H1 (cell line): ENCODE data around the gene PHLPP2. TPM values are rescaled to one million over a fixed set of nuclear protein-coding genes. Genes with fewer than 3 reads are reported as not detected.

Experiments
- CTCF ChIA-PET: fragments of 300-600 bp; sonication (Branson Sonifier 250); formaldehyde crosslinking; loops from one replicate; lab custom pipeline; 2021; ENCODE audit not compliant: partially characterized antibody; lab: Charles Lee
- POLR2A ChIA-PET: fragments of 300-600 bp; sonication (Branson Sonifier 250); formaldehyde crosslinking; loops from one replicate; lab custom pipeline; 2021; ENCODE audit warnings: inconsistent platforms; ENCODE audit not compliant: partially characterized antibody; lab: Charles Lee
- DNase-seq, 2 experiments: peaks; one replicate each; pipeline versions ENCODE4 v3.0.0 to v3.0.0-alpha.2; 2010 to 2022; ENCODE audit warnings: low spot score in 2 of 2, low read depth in 1 of 2, mixed read lengths in 1 of 2
- FAIRE-seq: peaks from 2 replicates; lab custom pipeline; 2011; peaks lifted over from hg19 to GRCh38; lab: Jason Lieb, UNC
- H2AFZ ChIP-seq: 2 replicates; pipeline ENCODE4 v1.8.1; 2012; ENCODE audit warnings: low read length, inconsistent platforms
- H2AK5ac ChIP-seq: 2 replicates; pipeline ENCODE4 v1.6.1; 2013; ENCODE audit warnings: low read depth, low read length
- H2BK120ac ChIP-seq: replicated peaks from 2 replicates; pipeline ENCODE3; 2013; ENCODE audit warnings: low read depth, low read length, inconsistent platforms
- H2BK12ac ChIP-seq: 2 replicates; pipeline ENCODE4 v1.6.1; 2013; ENCODE audit warnings: low read depth, low read length
- H2BK15ac ChIP-seq: 2 replicates; pipeline ENCODE4 v1.6.1; 2013; ENCODE audit warnings: low read length
- H2BK20ac ChIP-seq: 2 replicates; pipeline ENCODE4 v1.6.1; 2013; ENCODE audit warnings: low read length
- H2BK5ac ChIP-seq: 2 replicates; pipeline ENCODE4 v1.6.1; 2013; ENCODE audit warnings: low read depth, low read length
- H3K14ac ChIP-seq: 2 replicates; pipeline ENCODE4 v1.6.1; 2013; ENCODE audit warnings: inconsistent platforms; ENCODE audit not compliant: insufficient read length
- H3K18ac ChIP-seq: 2 replicates; pipeline ENCODE4 v1.6.1; 2013; ENCODE audit warnings: low read length; ENCODE audit errors: extremely low read depth
- H3K23ac ChIP-seq: 2 replicates; pipeline ENCODE4 v1.6.1; 2013; ENCODE audit warnings: inconsistent platforms; ENCODE audit not compliant: insufficient read length
- H3K23me2 ChIP-seq: 2 replicates; pipeline ENCODE4 v1.6.1; 2013; ENCODE audit warnings: low read depth, low read length
- H3K27ac ChIP-seq: 2 replicates; pipeline ENCODE4 v1.6.1; 2011; ENCODE audit warnings: low read depth, low read length, inconsistent platforms
- H3K27me3 ChIP-seq, 4 experiments: replicated peaks in 1 of 4; 1 replicate in 1 of 4; 2 replicates in 3 of 4; pipeline versions ENCODE4 v1.6.1 to v1.8.1; 2011 to 2013; ENCODE audit warnings: low read length in 3 of 4, mild to moderate bottlenecking in 3 of 4, inconsistent platforms in 2 of 4, mixed read lengths in 2 of 4, moderate library complexity in 1 of 4; ENCODE audit not compliant: control insufficient read depth in 3 of 4, insufficient read depth in 3 of 4; ENCODE audit errors: extremely low read depth in 1 of 4
- H3K36me3 ChIP-seq, 4 experiments: 2 replicates each; pipeline versions ENCODE4 v1.6.1 to v1.8.1; 2011 to 2013; ENCODE audit warnings: mild to moderate bottlenecking in 4 of 4, low read length in 3 of 4, moderate library complexity in 2 of 4, control low read depth in 1 of 4, inconsistent platforms in 1 of 4; ENCODE audit not compliant: insufficient read depth in 4 of 4, control insufficient read depth in 2 of 4
- H3K4ac ChIP-seq: replicated peaks from 2 replicates; pipeline ENCODE3; 2013; ENCODE audit warnings: low read length, low read depth, mixed read lengths, inconsistent platforms; ENCODE audit not compliant: insufficient read length
- H3K4me1 ChIP-seq, 4 experiments: replicated peaks in 1 of 4; 1 replicate in 1 of 4; 2 replicates in 3 of 4; pipeline versions ENCODE4 v1.6.1 to v1.8.1; 2011 to 2013; ENCODE audit warnings: low read length in 3 of 4, inconsistent platforms in 2 of 4, mixed read lengths in 1 of 4; ENCODE audit not compliant: insufficient read depth in 4 of 4, control insufficient read depth in 3 of 4
- H3K4me2 ChIP-seq, 2 experiments: 2 replicates each; pipeline versions ENCODE4 v1.6.1 to v1.8.1; 2011 to 2013; ENCODE audit warnings: low read depth in 2 of 2, low read length in 2 of 2, control low read depth in 1 of 2, inconsistent platforms in 1 of 2, mild to moderate bottlenecking in 1 of 2; ENCODE audit not compliant: insufficient read depth in 1 of 2
- H3K4me3 ChIP-seq, 4 experiments: fragments of 200-600, 300-600 bp in 1 of 4; sonication (generic), shearing (Covaris generic), sonication (Bioruptor Twin) in 1 of 4; 2 replicates each; pipeline versions ENCODE4 v1.5.1 to v1.8.1; 2011 to 2016; ENCODE audit warnings: low read length in 4 of 4, low read depth in 3 of 4, control low read depth in 2 of 4, inconsistent platforms in 2 of 4, mild to moderate bottlenecking in 2 of 4, mixed read lengths in 1 of 4, moderate library complexity in 1 of 4; ENCODE audit not compliant: insufficient read depth in 2 of 4; ENCODE audit errors: extremely low read depth in 1 of 4
- H3K56ac ChIP-seq: replicated peaks from 2 replicates; pipeline ENCODE3; 2013; ENCODE audit warnings: low read depth, mild to moderate bottlenecking, mixed read lengths, low read length, inconsistent platforms; ENCODE audit not compliant: insufficient read length
- H3K79me1 ChIP-seq: 2 replicates; pipeline ENCODE4 v1.6.1; 2013; ENCODE audit warnings: low read depth, low read length, control low read depth
- H3K79me2 ChIP-seq, 2 experiments: 2 replicates each; pipeline versions ENCODE4 v1.6.1 to v1.8.1; 2012 to 2013; ENCODE audit warnings: low read length in 2 of 2, mild to moderate bottlenecking in 2 of 2, inconsistent platforms in 1 of 2; ENCODE audit not compliant: insufficient read depth in 2 of 2, control insufficient read depth in 1 of 2
- H3K9ac ChIP-seq, 4 experiments: replicated peaks in 1 of 4; 1 replicate in 1 of 4; 2 replicates in 3 of 4; pipeline versions ENCODE4 v1.6.1 to v1.8.1; 2011 to 2013; ENCODE audit warnings: low read depth in 3 of 4, low read length in 3 of 4, control low read depth in 2 of 4, mild to moderate bottlenecking in 2 of 4, moderate library complexity in 2 of 4, inconsistent platforms in 1 of 4; ENCODE audit errors: extremely low read depth in 1 of 4
- H3K9me3 ChIP-seq, 2 experiments: 2 replicates each; pipeline versions ENCODE4 v1.6.1 to v1.8.1; 2012 to 2013; ENCODE audit warnings: mild to moderate bottlenecking in 2 of 2, moderate library complexity in 2 of 2, control low read depth in 1 of 2, inconsistent platforms in 1 of 2, low read depth in 1 of 2, low read length in 1 of 2, mixed read lengths in 1 of 2; ENCODE audit not compliant: insufficient read depth in 2 of 2
- H4K20me1 ChIP-seq, 2 experiments: replicated peaks in 1 of 2; 2 replicates each; pipeline versions ENCODE3 to v1.8.1; 2011 to 2013; ENCODE audit warnings: inconsistent platforms in 2 of 2, low read length in 2 of 2, mild to moderate bottlenecking in 1 of 2; ENCODE audit not compliant: insufficient read depth in 2 of 2, control insufficient read depth in 1 of 2
- H4K5ac ChIP-seq: 2 replicates; pipeline ENCODE4 v1.6.1; 2013; ENCODE audit warnings: low read length, low read depth, mixed read lengths, inconsistent platforms; ENCODE audit not compliant: insufficient read length
- H4K8ac ChIP-seq: 2 replicates; pipeline ENCODE4 v1.8.0; 2013; ENCODE audit warnings: mild to moderate bottlenecking, moderate library complexity, low read length, inconsistent platforms; ENCODE audit not compliant: insufficient read depth; ENCODE audit errors: extremely low read depth
- H4K91ac ChIP-seq: replicated peaks from 2 replicates; pipeline ENCODE3; 2013; ENCODE audit warnings: low read length, mixed read lengths, inconsistent platforms; ENCODE audit not compliant: insufficient read length
- CBX8 ChIP-seq: fragments of 300-800, 300-1000 bp; sonication (generic); IDR thresholded peaks from 2 replicates; pipeline ENCODE4 v1.7.1; 2016; ENCODE audit warnings: low read depth, low read length, borderline replicate concordance
- GABPA ChIP-seq: IDR thresholded peaks from 2 replicates; pipeline ENCODE4 v1.6.1; 2011; ENCODE audit warnings: mild to moderate bottlenecking, low read length, moderate library complexity, borderline replicate concordance; ENCODE audit not compliant: insufficient read depth
- JUND ChIP-seq: IDR thresholded peaks from 2 replicates; pipeline ENCODE4 v1.6.1; 2011; ENCODE audit warnings: mild to moderate bottlenecking, improper control_type of control experiment, low read length
- MAFK ChIP-seq: IDR thresholded peaks from 2 replicates; pipeline ENCODE4 v1.6.1; 2012; ENCODE audit warnings: low read depth, mild to moderate bottlenecking, improper control_type of control experiment, low read length
- RAD21 ChIP-seq, 2 experiments: IDR thresholded peaks in 1 of 2; conservative IDR thresholded peaks in 1 of 2; 2 replicates each; pipeline ENCODE4 v1.6.1; 2011; ENCODE audit warnings: low read depth in 2 of 2, low read length in 2 of 2, improper control_type of control experiment in 1 of 2, inconsistent platforms in 1 of 2, mild to moderate bottlenecking in 1 of 2, moderate library complexity in 1 of 2
- RNF2 ChIP-seq: fragments of 200-900, 300-1000 bp; sonication (generic); IDR thresholded peaks from 2 replicates; pipeline ENCODE4 v1.7.1; 2016; ENCODE audit warnings: borderline replicate concordance, low read depth, mild to moderate bottlenecking, antibody characterized with exemption, low read length; ENCODE audit not compliant: poor library complexity, severe bottlenecking; ENCODE audit errors: missing control alignments
- SP1 ChIP-seq: IDR thresholded peaks from 2 replicates; pipeline ENCODE4 v1.6.1; 2011; ENCODE audit warnings: low read depth, low read length
- SP2 ChIP-seq: IDR thresholded peaks from 2 replicates; pipeline ENCODE4 v1.6.1; 2012; ENCODE audit warnings: mild to moderate bottlenecking, low read length, inconsistent platforms
- WGBS, 2 experiments: shearing (Covaris generic) in 1 of 2; methylation state at CpG; one replicate each; pipeline versions ENCODE4 v1.1.6 to v1.1.7; 2013 to 2015; ENCODE audit warnings: low lambda C conversion rate in 2 of 2, mixed read lengths in 2 of 2, inconsistent platforms in 1 of 2, low coverage in 1 of 2, missing lambda C conversion rate in 1 of 2; ENCODE audit not compliant: insufficient replicate concordance in 2 of 2, insufficient coverage in 1 of 2, insufficient read length in 1 of 2; ENCODE audit errors: extremely low coverage in 1 of 2, missing lambda C conversion rate in 1 of 2; 5-methylcytosine and 5-hydroxymethylcytosine counted together
- polyA plus RNA-seq, 7 experiments: library from polyadenylated mRNA; depleted of rRNA in 3 of 7; stranded (reverse) in 5 of 7; unstranded in 2 of 7; fragments of >200 nt in 5 of 7; fragments of 200-250 nt in 2 of 7; gene quantifications; 1 replicate in 5 of 7; 2 replicates in 1 of 7; 4 replicates in 1 of 7; pipeline versions ENCODE4 v1.2.1 to v1.2.3, GENCODE V29; 2011 to 2013; ENCODE audit warnings: missing spikeins in 2 of 7, mixed read lengths in 2 of 7
- total RNA-seq: library from RNA; stranded (reverse); fragmentation: NEBNext Ultra II Directional; extraction: Animal tissue kit (Norgen Biotek cat#: 25700); gene quantifications from 2 replicates; pipeline ENCODE4 v1.2.1, GENCODE V29; 2021

The PHLPP2 gene
- total and polyA plus RNA-seq, 2 of the 8 experiments (the other 6 are each of a cell fraction or from before 2014, with no cell fraction given): 7.3 to 12.9 TPM

GRCh38 chr16:71676236-71676635, 48.3 kb downstream of the PHLPP2 start:
- Histone ChIP-seq H3K23me2 (no peaks in the 10 kb centered on the region), H2BK120ac (no peak overlapping the region), H2BK15ac (no peak overlapping the region), H3K23ac (no peak overlapping the region), H2BK12ac (no peak overlapping the region), H2AK5ac (no peak overlapping the region), H3K18ac (no peak overlapping the region), H4K91ac (no peak overlapping the region), H2AFZ (no peak overlapping the region), H3K36me3 (peaks cover 4 to 58% (median 40%) of the 10 kb centered on the region in 4 experiments), H3K14ac (no peak overlapping the region), H4K20me1 (no peaks in the 10 kb centered on the region), H3K79me2 (no peaks in the 10 kb centered on the region), H3K9ac (no peak overlapping the region), H2BK20ac (no peak overlapping the region), H3K4me1 (no peaks in the 10 kb centered on the region), H3K4me2 (no peak overlapping the region), H4K8ac (no peak overlapping the region), H3K9me3 (no peaks in the 10 kb centered on the region), H3K79me1 (no peaks in the 10 kb centered on the region), H3K56ac (no peak overlapping the region), H2BK5ac (no peak overlapping the region), H3K4me3 (no peak overlapping the region), H3K27me3 (no peaks in the 10 kb centered on the region), H3K4ac (no peak overlapping the region), H4K5ac (no peak overlapping the region), H3K27ac (no peak overlapping the region)
- DNase-seq (no peak), FAIRE-seq (no peak)
- CTCF ChIA-PET: interaction anchor here (0.6 kb wide), 1 partner anchor 21 kb away, joined by 4 read pairs; no protein-coding TSS in a partner anchor
- WGBS, 2 experiments: 86% methylated on average over 5 of the region's 5 CpGs; no CpG with 5 or more reads in 1 of the 2 experiments
- no peak for TF ChIP-seq JUND
- no peak for TF ChIP-seq RAD21 (IDR thresholded peaks at IDR 0.05 in 1 of 2, conservative IDR thresholded peaks at IDR 0.05 in 1 of 2; ENCODE audit: low read depth in 2 of 2, low read length in 2 of 2)
- TF ChIP-seq SP2: no peak
- TF ChIP-seq SP1: no peak
- TF ChIP-seq RNF2: no peak
- no peak for TF ChIP-seq GABPA
- TF ChIP-seq CBX8: no peak
- no peak for TF ChIP-seq MAFK
- POLR2A ChIA-PET: no interaction called here
